K562 (cell line): ENCODE data around the gene GRIK2. TPM values are rescaled to one million over a fixed set of nuclear protein-coding genes. Genes with fewer than 3 reads are reported as not detected.

Experiments
- ATAC-seq: fragments of 200-7000 bp; cut with Tn5 transposase; 3 replicates; pipeline ENCODE4 v1.9.1; 2020; ENCODE audit warnings: moderate library complexity
- BruUV-seq: library from RNA; stranded (reverse); fragments of 400-500 nt; replicated peaks from 2 replicates; lab custom pipeline; 2021; lab: Mats Ljungman, UMichigan
- CTCF ChIA-PET: fragments of 300-600 bp; formaldehyde crosslinking; extraction: SDS; loops from one replicate; lab custom pipeline; 2021; ENCODE audit warnings: low intra/inter-chr PET ratio; lab: Yijun Ruan, JAX
- POLR2A ChIA-PET: fragments of 300-600, 350-650 bp; sonication (Branson Sonifier 250); formaldehyde crosslinking; extraction: SDS; loops from one replicate; lab custom pipeline; 2021; ENCODE audit warnings: antibody characterized with exemption, inconsistent platforms; lab: Yijun Ruan, JAX
- DNase-seq, 4 experiments: peaks; one replicate each; pipeline versions ENCODE4 v3.0.0 to v3.0.0-alpha.2; 2011 to 2018; ENCODE audit warnings: low spot score in 3 of 4, mixed read lengths in 3 of 4; ENCODE audit errors: extremely low read depth in 1 of 4
- FAIRE-seq: peaks from 2 replicates; lab custom pipeline; 2011; peaks lifted over from hg19 to GRCh38; lab: Jason Lieb, UNC
- H2AFZ ChIP-seq: 2 replicates; pipeline ENCODE4 v1.6.0; 2011; ENCODE audit warnings: low read depth, low read length, control low read depth, inconsistent platforms
- H3K27ac ChIP-seq: fragments of 200-600 bp; 3 replicates; pipeline ENCODE4 v1.8.0; 2011; ENCODE audit warnings: low read depth, mild to moderate bottlenecking, control low read depth, inconsistent platforms, low read length, moderate library complexity, mixed read lengths; ENCODE audit errors: extremely low read depth
- H3K27me3 ChIP-seq, 2 experiments: fragments of 300-600 bp in 1 of 2; 2 replicates in 1 of 2; 3 replicates in 1 of 2; pipeline versions ENCODE4 v1.6.0 to v1.8.0; 2011; ENCODE audit warnings: inconsistent platforms in 2 of 2, low read length in 2 of 2, mild to moderate bottlenecking in 1 of 2, mixed read lengths in 1 of 2, moderate library complexity in 1 of 2; ENCODE audit not compliant: control insufficient read depth in 2 of 2, insufficient read depth in 2 of 2
- H3K36me3 ChIP-seq: fragments of 300-600 bp; 3 replicates; pipeline ENCODE4 v1.8.0; 2011; ENCODE audit warnings: mild to moderate bottlenecking, low read length, inconsistent platforms; ENCODE audit not compliant: control insufficient read depth, insufficient read depth
- H3K4me1 ChIP-seq, 2 experiments: fragments of 200-600 bp in 1 of 2; replicated peaks in 1 of 2; 2 replicates in 1 of 2; 3 replicates in 1 of 2; pipeline versions ENCODE4 v1.5.1 to v1.8.0; 2011; ENCODE audit warnings: inconsistent platforms in 2 of 2, low read length in 2 of 2, mild to moderate bottlenecking in 1 of 2, mixed read lengths in 1 of 2, moderate library complexity in 1 of 2; ENCODE audit not compliant: control insufficient read depth in 2 of 2, insufficient read depth in 2 of 2
- H3K4me2 ChIP-seq: 2 replicates; pipeline ENCODE4 v1.6.1; 2011; ENCODE audit warnings: low read length, control low read depth, inconsistent platforms, mixed read lengths; ENCODE audit not compliant: insufficient read depth
- H3K4me3 ChIP-seq: fragments of 200-600 bp; sonication (generic), shearing (Covaris generic); 2 replicates; pipeline ENCODE4 v1.5.1; 2016; ENCODE audit warnings: control low read depth, inconsistent platforms
- H3K79me2 ChIP-seq: fragments of 200-600 bp; 3 replicates; pipeline ENCODE4 v1.8.0; 2011; ENCODE audit warnings: low read length, inconsistent platforms; ENCODE audit not compliant: control insufficient read depth, insufficient read depth
- H3K9ac ChIP-seq, 2 experiments: 2 replicates each; pipeline versions ENCODE4 v1.6.0 to v1.6.1; 2011; ENCODE audit warnings: low read depth in 2 of 2, low read length in 2 of 2, control low read depth in 1 of 2, inconsistent platforms in 1 of 2, mild to moderate bottlenecking in 1 of 2, mixed read lengths in 1 of 2; ENCODE audit not compliant: insufficient read depth in 1 of 2
- H3K9me1 ChIP-seq: one replicate; pipeline ENCODE4 v1.6.0; 2011; ENCODE audit warnings: inconsistent platforms, mild to moderate bottlenecking, low read length, moderate library complexity; ENCODE audit not compliant: control insufficient read depth, insufficient read depth
- H3K9me3 ChIP-seq: replicated peaks from 2 replicates; pipeline ENCODE4 v1.5.1; 2011; ENCODE audit warnings: low read depth, low read length, inconsistent platforms; ENCODE audit not compliant: control insufficient read depth, insufficient read depth
- H4K20me1 ChIP-seq: replicated peaks from 2 replicates; pipeline ENCODE4 v1.6.1; 2011; ENCODE audit warnings: low read length, inconsistent platforms, mixed read lengths; ENCODE audit not compliant: control insufficient read depth, insufficient read depth
- ATF4 ChIP-seq: fragments of 450-650 bp; formaldehyde crosslinking; IDR thresholded peaks from 2 replicates; pipeline ENCODE4 v1.4.0; 2022; ENCODE audit warnings: mild to moderate bottlenecking, moderate library complexity
- E2F3 ChIP-seq: fragments of 250-450 bp; sonication (Bioruptor Pico); IDR thresholded peaks from 2 replicates; pipeline ENCODE4 v1.4.0; 2020; ENCODE audit warnings: mild to moderate bottlenecking
- ELF4 ChIP-seq: fragments of 450-650 bp; formaldehyde crosslinking; IDR thresholded peaks from 2 replicates; pipeline ENCODE4 v1.4.0; 2022; ENCODE audit warnings: missing genetic modification characterization
- JUN ChIP-seq, 2 experiments: sonication (generic) in 1 of 2; formaldehyde crosslinking in 1 of 2; IDR thresholded peaks; 2 replicates each; pipeline versions ENCODE4 v1.6.1 to v1.8.0; 2012 to 2022; ENCODE audit warnings: borderline replicate concordance in 2 of 2, mild to moderate bottlenecking in 2 of 2, improper control_type of control experiment in 1 of 2, low read depth in 1 of 2, low read length in 1 of 2, missing genetic modification reagents in 1 of 2
- L3MBTL2 ChIP-seq: fragments of 450-650 bp; IDR thresholded peaks from 2 replicates; pipeline ENCODE4 v1.6.1; 2016; ENCODE audit warnings: mild to moderate bottlenecking, moderate library complexity
- PYGO2 ChIP-seq: fragments of 450-650 bp; IDR thresholded peaks from 2 replicates; pipeline ENCODE4 v1.6.1; 2016; ENCODE audit warnings: mild to moderate bottlenecking, missing genetic modification characterization, moderate library complexity, missing compliant biosample characterization
- ZC3H4 ChIP-seq: sonication (generic); formaldehyde crosslinking; IDR thresholded peaks from 2 replicates; pipeline ENCODE4 v1.9.0; 2021; ENCODE audit warnings: missing genetic modification reagents, borderline replicate concordance
- ZNF217 ChIP-seq: sonication (generic); formaldehyde crosslinking; IDR thresholded peaks from 2 replicates; pipeline ENCODE4 v1.8.0; 2022; ENCODE audit warnings: mild to moderate bottlenecking, missing genetic modification reagents
- ZNF395 ChIP-seq: fragments of 200-800 bp; sonication (Bioruptor generic); IDR thresholded peaks from 2 replicates; pipeline ENCODE4 v1.6.1; 2017; ENCODE audit warnings: missing genetic modification characterization, missing compliant biosample characterization
- ZNF76 ChIP-seq: fragments of 250-450 bp; sonication (Bioruptor Pico); IDR thresholded peaks from 2 replicates; pipeline ENCODE4 v1.4.0; 2020; ENCODE audit warnings: mild to moderate bottlenecking, moderate library complexity, borderline replicate concordance
- WGBS: fragments of 100-300 bp; shearing (Covaris generic); methylation state at CpG from one replicate; pipeline ENCODE4 v1.1.6; 2016; ENCODE audit warnings: low coverage, mixed read lengths; ENCODE audit not compliant: insufficient coverage; ENCODE audit errors: missing lambda C conversion rate; 5-methylcytosine and 5-hydroxymethylcytosine counted together
- in situ Hi-C: fragments of 300-500 bp; cut with MboI; formaldehyde crosslinking; loops from 4 replicates; pipeline ENCODE4 v1.15.0; 2018; ENCODE audit warnings: inconsistent platforms, mixed read lengths
- intact Hi-C: fragments of 100-400 bp; cut with micrococcal nuclease; formaldehyde crosslinking; loops from 2 replicates; pipeline ENCODE4 v1.14.2; 2022
- polyA plus RNA-seq, 8 experiments: library from polyadenylated mRNA; depleted of rRNA in 4 of 8; stranded (reverse) in 5 of 8; unstranded in 3 of 8; fragments of >200 nt; fragmentation: Nextera tagmentation in 2 of 8; fragmentation: Illumina TruSeq in 1 of 8; extraction: Ambion mirVana in 2 of 8; extraction: Trizol in 1 of 8; gene quantifications; 2 replicates each; pipeline versions ENCODE4 v1.2.1 to v1.2.3, GENCODE V29; 2011 to 2014; ENCODE audit warnings: inconsistent platforms in 1 of 8, missing spikeins in 1 of 8
- total RNA-seq, 7 experiments: library from RNA; depleted of rRNA in 6 of 7; stranded (reverse); fragments of >200 nt in 6 of 7; fragmentation: Illumina TruSeq in 2 of 7; extraction: Trizol in 2 of 7; gene quantifications; 2 replicates each; pipeline versions ENCODE4 v1.2.1 to v1.2.3, GENCODE V29; 2011 to 2021; ENCODE audit warnings: low replicate concordance in 1 of 7

Gene GRIK2
- total and polyA plus RNA-seq, 9 of the 15 experiments (the other 6 are each of a cell fraction or from before 2014, with no cell fraction given): not detected

GRCh38 chr6:101572627-101573026 lies 179.1 kb downstream of the GRIK2 start:
- H3K36me3 ChIP-seq: no peaks in the 10 kb centered on the region
- in situ Hi-C loops: no loop called here
- H3K4me3 ChIP-seq: no peak overlapping the region
- DNase-seq (no peak), ATAC-seq (no peak), FAIRE-seq (no peak)
- H3K4me1 ChIP-seq: no peaks in the 10 kb centered on the region
- POLR2A ChIA-PET: no interaction called here
- H3K9ac ChIP-seq: no peak overlapping the region
- H3K27ac ChIP-seq: no peak overlapping the region
- H2AFZ ChIP-seq: no peak overlapping the region
- no peaks in the 10 kb centered on the region for H4K20me1 ChIP-seq
- TF ChIP-seq ZNF76 (CRISPR knock-in tag): no peak
- TF ChIP-seq ZNF395 (CRISPR knock-in tag): no peak
- TF ChIP-seq JUN (IDR thresholded peaks at IDR 0.05; ENCODE audit: borderline replicate concordance, low read depth, low read length): no peak
- no peak for TF ChIP-seq JUN (CRISPR knock-in tag; IDR thresholded peaks at IDR 0.05; ENCODE audit: borderline replicate concordance)
- TF ChIP-seq E2F3 (CRISPR knock-in tag): no peak
- no peak for TF ChIP-seq ZNF217 (CRISPR knock-in tag)
- no peak for TF ChIP-seq ZC3H4
- no peak for TF ChIP-seq ATF4
- no peak for TF ChIP-seq PYGO2 (tag)
- TF ChIP-seq L3MBTL2: no peak
- no peak for TF ChIP-seq ELF4 (CRISPR knock-in tag)
- CTCF ChIA-PET: no interaction called here
- H3K4me2 ChIP-seq: no peak overlapping the region
- no peaks in the 10 kb centered on the region for H3K9me3 ChIP-seq
- no TSS peak for BruUV-seq
- 0% methylated on average over 4 of the region's 4 CpGs for WGBS
- intact Hi-C loops: no loop called here
- no peaks in the 10 kb centered on the region for H3K79me2 ChIP-seq
- H3K9me1 ChIP-seq: no peaks in the 10 kb centered on the region
- no peaks in the 10 kb centered on the region for H3K27me3 ChIP-seq
